ENCODE data around the gene PDZD2.

Gene PDZD2

DNA sequence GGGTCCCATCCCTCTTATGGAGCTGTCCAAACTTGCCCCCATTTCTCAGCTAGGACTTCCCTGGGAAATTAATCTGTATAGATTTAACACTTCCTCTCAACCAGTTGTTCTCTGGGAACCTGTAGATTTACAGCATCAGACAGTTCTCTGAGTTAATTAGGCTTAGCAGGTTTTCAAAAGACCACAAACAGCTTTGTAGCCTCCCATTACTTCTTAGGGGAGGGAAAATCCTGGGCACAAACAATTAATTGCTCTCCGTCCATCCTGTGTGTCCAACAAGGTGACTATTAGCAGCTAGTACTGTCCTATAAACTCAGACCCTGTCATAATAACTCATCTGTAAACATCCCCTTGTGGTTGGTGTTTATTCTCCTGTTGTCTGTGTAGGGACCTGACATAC is 337.2 kb downstream of the PDZD2 start:
- DNase-seq (ENCODE audit: low read depth in 2 of 2), result no peak

GRCh38 chr5:31981361-31981945 is 342.5 kb downstream of the PDZD2 start:
- DNase-seq (ENCODE audit: low read depth in 2 of 2), result no peak

DNA sequence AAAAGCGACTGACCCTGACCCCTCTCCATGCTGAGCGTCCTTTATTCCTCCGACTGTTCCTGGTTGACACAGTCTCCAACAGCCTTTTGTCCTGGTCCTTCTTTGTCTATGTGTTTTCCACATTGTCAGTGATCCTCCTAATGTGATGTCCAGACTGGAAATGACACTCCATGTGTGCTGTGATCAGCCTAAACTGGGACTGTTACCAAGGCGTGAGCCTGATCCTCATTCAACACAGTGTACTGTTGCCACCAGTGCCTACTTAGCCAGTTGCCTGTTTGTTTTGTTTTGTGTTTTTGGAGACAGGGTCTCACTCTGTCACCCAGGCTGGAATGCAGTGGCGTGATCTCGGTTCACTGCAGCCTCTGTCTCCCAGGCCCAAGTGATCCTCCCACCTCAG is 343.1 kb downstream of the PDZD2 start:
- no peak for DNase-seq (ENCODE audit: low read depth in 2 of 2)

DNA sequence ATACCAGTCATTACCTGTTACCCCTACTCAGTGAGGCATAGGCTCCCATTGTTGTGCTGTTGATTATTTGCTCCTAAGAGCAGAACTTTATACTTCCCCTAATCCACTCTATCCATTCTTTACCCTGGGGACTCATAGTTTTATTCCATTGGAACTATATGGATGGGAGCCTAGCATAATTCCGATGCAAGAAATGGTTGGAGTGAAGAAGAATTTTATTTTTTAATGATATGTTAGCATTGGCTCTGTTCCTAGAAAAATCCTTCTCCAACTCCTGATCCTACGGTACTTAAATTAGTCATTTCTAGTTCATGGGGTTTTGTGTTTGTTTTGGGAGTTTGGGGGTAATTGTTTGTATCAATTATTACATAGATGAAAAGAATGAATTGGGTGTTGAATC is 343.7 kb downstream of the PDZD2 start:
- no peak for DNase-seq (ENCODE audit: low read depth in 2 of 2)

- DNase-seq (ENCODE audit: low read depth in 2 of 2), result no peak
Measured at GRCh38 chr5:31983851-31984250, 344.9 kb downstream of the PDZD2 start.

- no peak for DNase-seq (ENCODE audit: low read depth in 2 of 2)
Measured at GRCh38 chr5:31984691-31985090, 345.8 kb downstream of the PDZD2 start.

DNA sequence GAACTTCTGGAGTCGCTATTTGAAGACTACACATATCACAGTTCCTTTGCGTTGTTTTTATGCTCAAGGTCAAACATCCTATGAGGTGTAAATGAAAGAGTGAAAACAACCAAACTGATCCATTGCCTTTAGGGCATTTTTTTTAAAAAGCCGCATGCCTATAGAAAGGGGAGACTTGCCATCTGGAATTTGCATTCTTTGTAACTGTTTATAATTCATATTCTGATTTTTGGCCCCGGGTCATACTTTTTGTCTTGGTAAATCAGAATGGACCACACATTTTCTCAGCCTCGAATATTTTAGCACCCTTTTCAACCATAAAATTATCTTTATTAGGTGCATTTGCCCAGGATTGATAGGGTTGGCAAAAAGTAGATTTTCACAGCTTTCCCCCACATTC is 347.2 kb downstream of the PDZD2 start:
- no peak for DNase-seq (ENCODE audit: low read depth in 2 of 2)

- no peak for DNase-seq (ENCODE audit: low read depth in 2 of 2)
Measured at GRCh38 chr5:31987985-31988710, 349.2 kb downstream of the PDZD2 start.

DNA sequence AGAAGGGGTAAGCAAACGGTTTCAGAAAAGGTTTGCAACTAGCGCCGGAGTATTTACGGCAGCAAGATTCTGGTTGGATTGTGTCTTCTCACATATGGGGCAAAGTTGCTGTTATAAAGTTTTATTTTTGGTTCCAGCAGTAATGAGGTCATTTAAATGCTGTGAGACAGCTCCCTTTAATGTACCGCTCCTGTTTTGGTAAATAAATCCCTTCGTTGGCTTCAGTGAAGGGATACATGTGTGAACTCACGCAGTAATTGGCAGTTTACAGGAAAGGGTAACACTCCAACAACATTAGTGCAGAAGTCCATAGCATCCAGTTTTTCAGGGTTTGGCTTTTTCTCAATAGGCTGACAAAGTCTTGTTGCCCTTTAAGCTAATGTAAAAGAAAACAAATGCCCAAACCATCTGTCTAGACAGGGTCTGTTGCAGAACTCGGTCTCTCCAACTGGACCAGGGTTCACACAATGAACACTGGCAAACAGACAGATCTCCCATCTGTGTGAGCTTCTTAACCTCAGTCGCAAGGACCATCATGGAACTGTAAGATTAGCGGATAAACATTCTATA is 351.2 kb downstream of the PDZD2 start:
- no peak for DNase-seq (ENCODE audit: low read depth in 2 of 2)

GRCh38 chr5:31990701-31991110 is 351.8 kb downstream of the PDZD2 start:
- DNase-seq (ENCODE audit: low read depth in 2 of 2), result no peak

DNA sequence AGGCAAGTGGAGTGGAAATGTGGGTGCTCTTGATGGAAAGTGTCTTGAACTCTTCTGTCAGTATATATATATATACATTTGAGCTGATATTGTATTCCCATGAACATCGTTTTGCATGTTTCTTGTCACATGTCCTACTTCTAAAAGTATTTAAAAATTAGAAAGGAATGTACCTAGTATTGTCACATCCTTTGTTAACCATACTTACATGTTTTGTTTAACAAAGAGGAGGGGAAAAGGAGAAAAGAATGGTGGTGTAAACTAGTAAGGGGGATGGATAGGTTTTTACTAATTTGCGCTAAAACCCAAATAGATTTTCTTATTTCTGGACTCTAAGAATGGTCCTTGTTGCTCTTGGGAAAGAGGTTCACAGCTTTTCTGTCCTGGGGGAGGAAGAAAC is 353.4 kb downstream of the PDZD2 start:
- no peak for DNase-seq (ENCODE audit: low read depth in 2 of 2)

DNA sequence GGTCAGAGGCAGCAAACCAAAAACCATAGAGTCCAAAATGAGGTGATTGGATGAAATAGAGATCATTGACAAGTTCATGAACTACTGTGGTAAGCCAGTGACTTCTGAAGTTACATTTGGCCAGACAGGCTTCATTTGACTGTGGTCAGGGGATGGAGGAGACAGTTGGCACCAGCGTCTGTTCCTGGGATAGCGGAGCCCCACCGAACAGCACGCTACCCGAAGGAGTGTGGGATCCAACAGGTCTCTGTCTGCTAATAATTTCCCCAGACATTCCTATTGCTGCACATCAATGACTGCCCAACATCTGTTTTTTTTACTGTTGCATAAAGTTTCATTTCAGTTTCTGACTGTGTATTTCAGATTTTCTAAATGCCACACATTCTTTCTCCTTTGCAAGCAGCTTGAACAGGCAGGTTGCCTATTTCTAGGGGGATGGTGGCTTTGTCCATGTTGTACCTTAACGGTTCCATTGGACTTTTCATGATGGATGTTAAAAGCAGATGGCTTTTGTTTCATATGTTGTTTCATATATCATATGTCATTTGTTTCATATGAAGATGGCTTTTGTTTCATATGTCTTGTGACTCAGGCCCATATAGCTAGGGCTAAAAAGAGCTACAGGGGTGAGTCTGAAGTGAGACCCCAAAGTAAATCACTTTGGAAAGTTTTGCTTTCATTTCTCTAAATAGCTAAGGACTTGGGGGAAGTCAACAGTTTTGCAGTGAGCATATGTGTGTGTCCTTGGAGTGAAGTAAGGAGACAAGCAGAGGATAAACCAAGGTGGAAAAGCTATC is 354.4 kb downstream of the PDZD2 start:
- no peak for DNase-seq (ENCODE audit: low read depth in 2 of 2)

DNA sequence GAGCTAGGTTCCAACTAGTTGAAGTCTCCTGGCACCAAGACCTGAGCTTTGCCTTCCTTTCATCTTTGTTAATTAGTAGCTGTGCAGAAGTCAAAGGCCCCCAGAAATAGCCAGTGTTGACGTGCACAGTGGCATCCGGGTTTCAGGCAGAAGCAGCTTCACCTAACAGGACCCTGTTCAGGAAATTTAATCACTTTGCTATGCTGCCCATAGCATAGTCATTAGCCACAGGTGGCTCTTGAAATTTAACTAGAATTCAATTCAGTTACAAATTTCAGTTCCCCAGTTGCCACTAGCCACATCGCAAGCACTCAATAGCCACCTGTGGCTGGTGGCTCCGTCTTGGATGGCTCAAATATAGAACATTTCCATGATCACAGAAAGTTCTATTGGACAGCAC is 356.1 kb downstream of the PDZD2 start:
- DNase-seq (ENCODE audit: low read depth in 2 of 2), result no peak

GRCh38 chr5:31995714-31996113 is 356.8 kb downstream of the PDZD2 start:
- DNase-seq (ENCODE audit: low read depth in 2 of 2), result no peak

DNA sequence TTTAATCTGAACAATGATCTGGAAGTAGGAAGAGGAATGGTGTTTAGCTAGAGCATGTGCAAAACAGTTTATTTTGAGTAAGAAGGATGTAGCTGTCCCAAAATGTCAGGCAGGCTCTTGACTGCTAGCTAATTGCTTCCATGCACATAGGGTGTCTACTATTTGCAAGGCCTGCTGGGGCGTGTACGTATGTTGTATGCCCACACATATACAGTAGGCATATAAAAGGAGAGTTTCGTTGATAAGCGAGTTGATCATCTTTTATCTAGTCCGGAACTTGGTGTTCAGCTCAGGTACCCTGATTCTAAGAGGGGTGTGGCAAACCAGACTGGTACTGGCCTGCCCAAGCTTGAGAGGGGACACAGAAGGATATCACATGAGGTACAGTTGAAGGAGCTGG is 358.0 kb downstream of the PDZD2 start:
- no peak for DNase-seq (ENCODE audit: low read depth in 2 of 2)

DNA sequence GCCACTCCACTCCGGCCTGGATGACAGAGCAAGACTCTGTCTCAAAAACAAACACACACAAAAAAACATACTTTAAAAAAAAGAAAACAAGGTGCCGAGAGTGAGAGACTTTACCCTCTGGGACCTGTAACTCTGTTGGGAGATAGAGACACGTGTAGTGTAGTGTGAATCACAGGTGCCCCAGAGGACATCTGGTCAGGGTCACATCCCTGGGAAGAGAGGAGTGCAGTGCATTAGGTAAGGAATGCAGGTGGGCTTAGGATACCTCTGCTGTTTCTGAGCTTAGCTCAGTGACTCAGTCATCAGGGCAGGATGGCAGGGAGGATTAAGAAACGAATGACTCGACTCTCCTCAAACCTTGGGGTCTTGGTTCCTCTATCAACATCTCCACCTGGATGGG is 360.5 kb downstream of the PDZD2 start:
- no peak for DNase-seq (ENCODE audit: low read depth in 2 of 2)

DNA sequence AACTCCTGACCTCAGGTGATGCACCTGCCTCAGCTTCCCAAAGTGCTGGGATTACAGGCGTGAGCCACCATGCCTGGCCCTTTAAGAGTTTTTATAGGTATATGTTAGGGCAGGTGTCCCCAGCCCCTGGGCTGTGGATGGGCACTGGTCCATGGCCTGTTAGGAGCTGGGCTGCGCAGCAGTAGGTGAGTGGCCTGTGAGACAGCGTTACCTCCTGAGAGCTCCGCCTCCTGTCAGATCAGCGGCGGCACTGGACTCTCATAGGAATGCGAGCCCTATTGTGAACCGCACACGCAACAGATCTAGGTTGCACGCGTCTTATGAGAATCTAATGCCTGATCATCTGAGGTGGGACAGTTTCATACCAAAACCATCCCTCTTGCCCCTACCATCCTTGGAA is 361.8 kb downstream of the PDZD2 start:
- no peak for DNase-seq (ENCODE audit: low read depth in 2 of 2)

DNA sequence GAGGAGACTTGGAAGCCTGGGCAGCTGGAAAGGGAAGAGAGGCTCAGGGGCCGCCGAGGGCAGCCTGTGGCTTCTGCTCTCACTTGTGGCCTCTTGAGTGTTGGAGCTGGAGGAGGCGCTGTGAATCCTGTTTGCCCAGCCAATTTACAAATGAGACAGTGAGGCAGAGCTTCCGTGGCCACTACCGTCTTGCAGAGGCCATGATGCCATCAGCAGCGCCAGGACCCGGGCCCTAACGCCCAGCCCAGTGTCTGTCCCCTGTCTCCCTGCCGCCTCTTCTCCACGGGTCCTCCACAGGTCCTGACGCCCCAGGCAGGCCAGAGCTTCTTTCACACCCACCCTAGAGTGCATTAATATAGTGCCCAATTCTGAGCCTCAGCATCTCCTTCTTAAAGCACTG is 362.4 kb downstream of the PDZD2 start:
- no peak for DNase-seq (ENCODE audit: low read depth in 2 of 2)

DNA sequence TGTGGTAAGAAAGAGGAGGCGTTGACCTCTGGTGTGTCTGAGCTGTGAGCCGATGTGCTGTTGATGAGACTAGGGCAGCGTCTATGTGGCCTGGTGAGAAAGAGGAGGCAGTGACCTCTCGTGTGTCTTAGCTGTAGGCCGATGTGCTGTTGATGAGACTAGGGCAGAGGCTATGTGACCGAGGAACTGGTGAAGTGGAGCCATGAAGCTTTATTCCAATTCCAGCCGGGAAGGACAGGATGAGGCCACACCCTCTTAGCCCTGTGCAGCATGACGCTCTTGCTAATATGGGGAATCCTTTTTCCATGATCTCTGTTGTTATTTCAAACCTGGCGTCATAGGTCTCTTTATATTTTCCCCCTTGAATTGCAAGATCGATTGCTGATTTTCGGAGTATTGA is 362.8 kb downstream of the PDZD2 start:
- no peak for DNase-seq (ENCODE audit: low read depth in 2 of 2)

GRCh38 chr5:32002755-32003154 is 363.8 kb downstream of the PDZD2 start:
- DNase-seq (ENCODE audit: low read depth in 2 of 2), result no peak

- no peak for DNase-seq (ENCODE audit: low read depth in 2 of 2)
Measured at GRCh38 chr5:32003981-32004380, 365.1 kb downstream of the PDZD2 start.

- no peak for DNase-seq (ENCODE audit: low read depth in 2 of 2)
Measured at GRCh38 chr5:32004404-32004803, 365.5 kb downstream of the PDZD2 start.

DNA sequence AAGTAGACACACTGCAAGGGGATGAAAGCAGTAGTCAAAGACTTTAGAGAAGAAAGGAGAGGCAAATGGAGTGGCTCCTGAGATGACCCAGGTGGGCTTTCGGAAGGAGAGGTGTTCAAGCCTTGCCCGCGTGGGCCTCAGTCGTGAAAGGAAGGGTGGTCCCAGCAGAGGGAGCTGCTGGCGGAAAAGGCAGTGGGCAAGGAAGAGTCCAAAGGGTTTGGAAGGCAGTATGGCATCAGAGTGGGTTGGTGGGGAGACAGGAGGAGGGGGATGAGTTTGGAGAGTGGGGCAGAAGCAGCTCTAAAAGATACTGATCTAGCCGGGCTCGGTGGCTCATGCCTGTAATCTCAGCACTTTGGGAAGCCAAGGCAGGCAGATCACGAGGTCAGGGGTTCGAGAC is 369.8 kb downstream of the PDZD2 start:
- DNase-seq (ENCODE audit: low read depth in 2 of 2), result no peak
